ENCODE data around the gene RANBP10.
"Not testable (repeated sequence)": the region's sequence is repeated elsewhere in the genome, so short reads cannot be mapped to it uniquely, and the experiment has no call there.

RANBP10 gene

DNA sequence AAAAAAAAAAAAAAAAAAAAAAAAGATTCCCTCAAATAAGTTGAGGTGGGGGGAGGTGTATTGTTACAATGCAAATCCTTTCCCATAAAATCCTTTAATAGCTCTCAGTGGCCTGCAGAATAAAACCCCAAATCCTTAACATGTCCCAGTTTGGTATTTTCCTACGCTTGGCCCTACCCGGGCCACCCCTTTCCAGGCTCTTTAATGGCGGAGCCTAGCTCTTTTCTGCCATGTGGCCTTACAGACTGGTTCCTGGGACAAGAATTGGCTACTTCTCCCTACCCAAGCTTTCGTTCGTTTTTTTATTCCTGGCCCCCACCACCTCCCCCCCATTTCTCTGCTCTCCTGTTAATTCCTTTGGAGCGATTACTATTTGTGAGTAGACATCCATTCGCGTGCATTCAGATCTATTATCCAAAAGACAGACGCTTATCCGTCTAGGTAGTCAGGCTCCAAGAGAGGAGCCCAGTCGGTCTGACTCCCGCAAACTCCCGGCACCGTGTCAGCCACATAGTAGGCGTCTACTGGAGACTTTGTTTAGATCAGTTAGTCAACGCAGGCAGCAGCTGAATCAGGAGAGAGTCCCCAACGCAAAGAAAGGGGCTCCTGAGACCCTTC lies 34.9 kb upstream of the RANBP10 start:
- TF ChIP-seq POLR2A (IDR thresholded peaks at IDR 0.05; ENCODE audit: low read length) (no peak), GATA1 (IDR thresholded peaks at IDR 0.05; ENCODE audit: low read depth, low read length) (no peak)
- DNase-seq: no peak

DNA sequence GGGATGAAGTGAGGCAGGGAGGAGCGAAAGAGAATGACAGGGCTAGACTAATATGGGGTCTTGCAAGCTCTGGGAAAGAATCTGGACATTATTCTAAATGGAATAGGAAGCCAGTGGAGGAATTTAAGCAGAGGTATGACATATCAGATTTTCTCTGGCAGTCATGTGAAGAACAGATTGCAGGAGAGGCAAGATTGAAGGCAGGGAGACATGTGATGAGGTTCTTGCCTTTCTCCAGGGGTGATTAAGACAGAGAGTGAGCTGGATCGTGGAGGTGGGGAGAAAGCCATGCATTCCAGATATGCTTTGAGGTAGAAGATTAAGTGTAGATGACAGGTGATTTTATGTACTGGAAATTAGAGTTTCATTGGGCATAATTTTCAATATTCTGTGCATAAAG lies 31.5 kb upstream of the RANBP10 start:
- no peak for DNase-seq
- TF ChIP-seq GATA1 (IDR thresholded peaks at IDR 0.05; ENCODE audit: low read depth, low read length) (no peak), POLR2A (IDR thresholded peaks at IDR 0.05; ENCODE audit: low read length) (no peak)

DNA sequence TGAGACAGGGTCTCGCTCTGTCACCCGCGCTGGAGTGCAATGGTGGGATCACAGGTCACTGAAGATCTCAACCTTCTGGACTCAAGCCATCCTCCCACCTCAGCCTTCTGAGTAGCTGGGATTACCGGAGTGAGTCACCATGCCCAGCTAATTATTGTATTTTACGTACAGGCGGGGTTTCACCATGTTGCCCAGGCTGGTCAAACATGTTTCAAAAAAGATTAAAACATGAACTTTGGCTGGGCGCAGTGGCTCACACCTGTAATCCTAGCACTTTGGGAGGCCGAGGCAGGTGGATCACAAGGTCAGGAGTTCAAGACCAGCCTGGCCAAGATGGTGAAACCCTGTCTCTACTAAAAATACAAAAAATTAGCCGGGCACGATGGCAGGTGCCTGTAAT lies 30.8 kb upstream of the RANBP10 start:
- DNase-seq: not testable (repeated sequence)

DNA sequence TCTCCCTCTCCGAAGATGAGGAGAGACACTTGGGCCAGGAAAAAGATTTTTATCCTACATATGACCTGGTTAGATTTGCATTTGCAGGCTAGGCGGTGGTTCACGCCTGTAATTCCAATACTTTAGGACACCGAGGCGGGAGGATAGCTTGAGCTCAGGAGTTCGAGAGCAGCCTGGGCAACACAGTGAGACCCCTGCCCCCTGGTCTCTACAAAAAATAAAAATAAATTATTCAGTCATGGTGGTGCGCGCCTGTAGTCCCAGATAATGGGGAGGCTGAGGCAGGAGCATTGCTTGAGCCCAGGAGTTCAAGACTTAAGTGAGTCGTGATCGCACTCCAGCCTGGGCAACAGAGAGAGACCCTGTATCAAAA lies 27.9 kb upstream of the RANBP10 start:
- DNase-seq: no peak
- TF ChIP-seq GATA1 (IDR thresholded peaks at IDR 0.05; ENCODE audit: low read depth, low read length) (no peak), POLR2A (IDR thresholded peaks at IDR 0.05; ENCODE audit: low read length) (no peak)

DNA sequence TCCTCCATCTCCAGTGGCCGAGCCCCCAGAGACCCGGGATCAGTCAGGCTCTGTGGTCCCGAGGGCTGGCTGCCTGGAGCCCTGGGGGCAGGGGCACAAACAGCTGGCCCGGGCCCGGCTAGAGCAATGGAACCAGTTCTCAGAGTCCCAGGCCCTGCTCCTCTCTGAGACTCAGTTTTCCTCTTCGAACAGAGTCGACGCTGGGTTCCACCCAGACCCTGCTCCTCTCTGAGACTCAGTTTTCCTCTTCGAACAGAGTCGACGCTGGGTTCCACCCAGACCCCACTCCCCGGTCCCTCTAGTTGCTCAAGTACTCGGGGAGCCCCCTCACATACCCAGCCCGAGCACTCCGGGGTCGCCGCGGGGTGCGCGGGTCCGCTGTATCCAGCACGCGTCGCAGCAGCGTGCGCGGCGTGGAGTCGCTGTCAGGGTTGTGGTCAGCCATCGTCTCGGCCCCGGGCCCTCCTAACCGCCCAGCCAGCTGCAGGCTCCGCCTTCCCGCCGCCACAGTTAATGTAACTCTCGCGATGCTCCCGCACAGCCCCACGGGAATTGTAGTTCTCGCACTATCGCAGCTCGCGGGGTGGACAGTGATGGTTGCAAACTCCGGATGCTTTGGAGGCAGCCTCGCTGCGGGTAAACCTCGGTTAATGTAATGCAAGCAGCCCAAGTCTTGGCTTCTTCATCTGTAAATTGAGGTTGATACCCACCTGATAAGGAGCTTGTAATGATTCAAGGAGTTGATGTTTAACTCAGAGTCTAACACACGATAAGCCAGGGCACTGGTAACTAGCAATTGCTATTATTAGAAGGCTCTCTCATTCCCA lies 27.3 kb upstream of the RANBP10 start:
- peak; percentile 91 to 95 for DNase-seq
- TF ChIP-seq GATA1 (IDR thresholded peaks at IDR 0.05; ENCODE audit: low read depth, low read length) (no peak), POLR2A (IDR thresholded peaks at IDR 0.05; ENCODE audit: low read length) (peak; percentile 72)

DNA sequence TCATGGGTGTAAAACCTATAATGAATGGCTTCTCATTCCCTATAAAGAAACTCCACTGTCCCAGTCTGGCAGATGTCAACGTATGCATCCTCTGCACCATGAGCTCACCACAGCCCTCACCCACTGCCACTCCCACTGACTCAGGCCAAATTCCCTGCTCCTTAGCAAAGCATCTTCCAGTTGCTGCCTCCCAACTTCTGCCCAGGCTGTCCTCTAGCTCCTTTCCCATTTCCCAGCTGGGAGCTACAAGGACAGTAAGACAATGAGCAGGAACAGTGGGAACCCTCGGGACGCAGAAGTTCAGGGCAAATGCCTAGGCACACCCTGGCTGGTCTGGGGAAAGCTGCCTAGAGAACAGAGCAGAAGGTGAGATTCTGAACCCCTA lies 26.7 kb upstream of the RANBP10 start:
- TF ChIP-seq POLR2A (IDR thresholded peaks at IDR 0.05; ENCODE audit: low read length) (no peak), GATA1 (IDR thresholded peaks at IDR 0.05; ENCODE audit: low read depth, low read length) (no peak)
- peak; percentile 43 to 76 for DNase-seq

DNA sequence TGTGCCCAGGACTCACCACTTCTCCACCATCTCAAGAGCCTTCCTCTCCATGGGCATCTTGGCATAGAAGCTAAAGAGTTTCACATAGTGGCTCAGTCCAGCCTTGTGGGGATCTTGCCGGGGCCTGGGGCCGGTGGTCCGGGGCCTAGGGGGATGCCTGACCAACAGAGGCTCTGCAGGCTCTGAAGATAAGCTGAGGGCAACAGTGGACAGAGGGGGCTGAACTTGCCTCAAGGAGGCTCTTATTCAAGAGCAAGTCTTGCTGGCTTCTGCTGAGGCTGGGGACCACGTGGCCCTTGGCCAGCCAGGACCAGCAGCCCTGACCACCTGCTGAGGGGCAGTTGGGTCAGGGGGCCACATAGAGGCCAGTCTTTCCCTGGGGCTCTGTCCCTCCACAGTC lies 22.3 kb upstream of the RANBP10 start:
- no peak for DNase-seq
- no peak for TF ChIP-seq GATA1 (IDR thresholded peaks at IDR 0.05; ENCODE audit: low read depth, low read length)
- TF ChIP-seq POLR2A (IDR thresholded peaks at IDR 0.05; ENCODE audit: low read length): no peak

DNA sequence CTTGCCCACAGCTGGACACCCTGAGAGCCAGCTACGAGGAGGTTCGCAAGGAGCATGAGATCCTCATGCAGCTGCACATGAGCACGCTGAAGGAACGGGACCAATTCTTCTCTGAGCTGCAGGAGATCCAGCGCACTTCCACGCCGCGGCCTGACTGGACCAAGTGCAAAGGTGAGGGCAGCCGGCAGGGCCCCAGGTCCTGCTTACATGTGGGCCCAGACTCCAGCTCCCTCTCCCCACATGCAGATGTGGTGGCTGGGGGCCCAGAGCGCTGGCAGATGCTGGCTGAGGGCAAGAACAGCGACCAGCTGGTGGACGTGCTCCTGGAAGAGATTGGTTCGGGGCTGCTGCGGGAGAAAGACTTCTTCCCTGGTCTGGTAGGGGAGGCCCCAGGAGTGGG lies 19.5 kb upstream of the RANBP10 start:
- no peak for DNase-seq
- TF ChIP-seq POLR2A (IDR thresholded peaks at IDR 0.05; ENCODE audit: low read length): no peak
- no peak for TF ChIP-seq GATA1 (IDR thresholded peaks at IDR 0.05; ENCODE audit: low read depth, low read length)

DNA sequence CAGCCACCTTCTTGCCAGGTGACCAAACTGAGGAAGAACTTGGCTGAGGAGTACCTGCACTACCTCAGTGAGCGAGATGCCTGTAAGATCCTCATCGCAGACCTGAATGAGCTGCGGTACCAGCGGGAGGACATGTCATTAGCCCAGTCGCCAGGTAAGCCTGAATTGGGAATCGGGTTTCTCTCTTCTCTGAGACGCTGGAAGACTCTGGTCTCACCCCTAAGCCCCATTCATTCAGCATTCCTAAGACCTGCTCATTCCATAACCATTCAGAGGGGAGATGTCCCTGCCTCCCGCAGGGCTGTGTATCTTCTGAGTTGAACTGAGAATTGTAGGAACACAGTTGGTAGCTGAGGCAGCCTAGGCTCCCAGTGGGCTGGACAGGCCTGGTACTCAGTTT lies 18.8 kb upstream of the RANBP10 start:
- TF ChIP-seq POLR2A (IDR thresholded peaks at IDR 0.05; ENCODE audit: low read length) (no peak), GATA1 (IDR thresholded peaks at IDR 0.05; ENCODE audit: low read depth, low read length) (no peak)
- no peak for DNase-seq

DNA sequence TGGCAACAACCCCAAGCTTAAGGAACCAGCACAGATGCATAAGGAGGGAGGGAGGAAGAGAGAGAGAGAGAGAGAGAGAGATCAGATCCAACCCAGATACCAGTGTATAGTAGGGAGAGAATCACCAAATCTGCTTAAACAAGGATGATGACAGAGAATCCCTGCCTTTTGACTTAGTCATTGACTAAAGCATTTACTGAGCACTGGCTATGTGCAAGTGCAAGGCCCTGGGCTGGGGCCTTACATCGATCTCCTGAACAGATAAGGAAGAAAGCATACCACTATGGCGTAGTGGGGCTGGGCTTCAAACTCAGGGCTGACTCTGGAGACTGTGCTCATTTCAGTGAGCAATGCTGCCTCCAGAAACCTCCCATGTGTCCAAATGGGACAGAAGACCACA lies 16.2 kb upstream of the RANBP10 start:
- no peak for DNase-seq

DNA sequence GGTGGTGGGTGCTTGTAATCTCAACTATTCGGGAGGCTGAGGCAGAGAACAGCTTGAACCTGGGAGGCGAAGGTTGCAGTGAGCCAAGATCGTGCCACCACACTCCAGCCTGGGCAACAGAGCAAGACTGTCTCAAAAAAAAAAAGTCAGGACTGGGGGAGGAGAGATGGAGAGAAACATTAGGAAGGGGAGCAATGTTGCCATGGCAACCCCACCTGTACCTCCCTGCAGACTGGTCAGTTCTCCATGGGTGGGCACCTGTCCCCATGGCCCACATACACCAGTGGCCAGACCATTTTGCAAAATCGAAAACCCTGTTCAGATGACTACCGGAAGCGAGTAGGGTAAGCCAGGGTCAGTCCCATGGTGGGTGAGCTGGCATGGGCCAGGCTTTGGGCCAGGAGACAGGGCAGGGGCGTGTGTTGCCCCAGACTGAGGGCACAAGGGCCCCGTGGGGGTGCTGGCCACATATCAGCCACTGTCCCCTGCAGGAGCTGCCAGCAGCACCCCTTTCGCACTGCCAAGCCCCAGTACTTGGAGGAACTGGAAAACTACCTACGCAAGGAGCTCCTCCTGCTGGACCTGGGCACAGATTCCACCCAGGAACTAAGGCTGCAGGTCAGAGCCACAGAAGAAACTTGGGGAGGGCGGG lies 14.4 kb upstream of the RANBP10 start:
- TF ChIP-seq GATA1 (IDR thresholded peaks at IDR 0.05; ENCODE audit: low read depth, low read length) (no peak), POLR2A (IDR thresholded peaks at IDR 0.05; ENCODE audit: low read length) (no peak)
- DNase-seq: no peak

More for the DNA sequence above, 16.2 kb upstream of the RANBP10 start:
- TF ChIP-seq POLR2A (IDR thresholded peaks at IDR 0.05; ENCODE audit: low read length): no peak
- TF ChIP-seq GATA1 (IDR thresholded peaks at IDR 0.05; ENCODE audit: low read depth, low read length): no peak

DNA sequence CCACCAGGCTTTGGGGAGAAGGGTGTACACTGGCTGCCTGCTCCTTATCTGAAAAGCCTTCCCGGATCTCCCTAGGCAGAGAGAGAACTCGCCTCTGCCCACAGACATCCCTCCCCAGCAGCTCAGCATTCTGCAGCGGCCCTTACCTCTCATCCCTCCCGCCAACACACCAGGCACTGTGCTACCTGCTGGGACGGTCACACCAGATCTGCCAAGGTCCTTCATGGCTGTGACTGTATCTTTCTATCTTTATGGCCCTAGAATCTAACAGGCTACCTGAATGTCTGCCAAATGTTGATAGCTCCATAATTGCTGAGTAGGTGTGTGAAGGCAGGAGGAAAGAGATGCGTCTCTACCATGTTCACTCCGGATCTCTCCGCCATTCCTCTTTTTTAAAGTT lies 8.2 kb upstream of the RANBP10 start:
- no peak for DNase-seq
- TF ChIP-seq GATA1 (IDR thresholded peaks at IDR 0.05; ENCODE audit: low read depth, low read length): no peak
- TF ChIP-seq POLR2A (IDR thresholded peaks at IDR 0.05; ENCODE audit: low read length): no peak

DNA sequence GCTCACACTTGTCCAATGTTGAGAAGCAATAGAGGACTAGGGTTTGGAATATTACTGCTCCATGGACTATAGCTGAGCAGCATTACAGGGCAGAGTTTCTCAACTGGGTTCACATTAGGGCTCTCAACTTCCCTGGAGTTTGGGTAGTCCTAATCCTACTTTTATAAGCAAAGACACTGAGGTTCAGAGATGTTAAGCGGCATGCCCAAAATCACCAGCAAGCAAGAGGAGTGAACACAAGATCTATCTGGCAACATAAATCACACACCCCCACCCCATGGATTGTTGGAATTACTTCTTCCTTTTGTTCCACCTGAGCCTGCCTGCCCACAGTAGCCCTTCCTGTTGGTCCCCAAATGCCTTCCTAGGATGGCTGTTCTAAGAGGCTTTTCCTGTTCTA lies 5.5 kb upstream of the RANBP10 start:
- no peak for TF ChIP-seq POLR2A (IDR thresholded peaks at IDR 0.05; ENCODE audit: low read length)
- TF ChIP-seq GATA1 (IDR thresholded peaks at IDR 0.05; ENCODE audit: low read depth, low read length): no peak
- no peak for DNase-seq

DNA sequence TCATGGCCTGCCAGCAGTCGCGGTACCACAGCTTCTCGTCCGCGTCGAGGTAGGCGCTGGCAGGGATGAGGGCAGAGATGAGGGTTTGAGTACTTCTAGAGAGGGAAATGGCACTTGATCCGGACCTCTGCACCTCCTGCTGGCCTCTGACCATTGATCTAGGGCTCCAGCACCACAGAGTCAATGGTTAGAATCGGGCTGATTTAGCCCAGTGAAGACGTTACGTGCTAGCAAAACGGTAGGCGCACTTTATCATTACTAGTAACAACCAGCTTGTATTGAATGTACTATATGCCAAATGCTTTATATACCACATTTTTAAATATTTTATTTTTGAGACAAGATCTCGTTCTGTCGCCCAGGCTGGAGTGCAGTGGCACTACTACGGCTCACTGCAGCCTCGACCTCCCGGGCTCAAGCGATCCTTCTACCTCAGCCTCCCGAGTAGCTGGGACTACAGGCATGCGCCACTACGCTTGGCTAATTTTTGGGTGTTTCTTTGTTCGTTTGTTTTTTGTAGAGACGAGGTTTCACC lies 855 bp upstream of the RANBP10 start:
- no peak for DNase-seq
- no peak for TF ChIP-seq GATA1 (IDR thresholded peaks at IDR 0.05; ENCODE audit: low read depth, low read length)
